ENCODE measurements around the gene ANKRD55.
A peak's percentile ranks its signal among the peaks of the same experiment; 100 is the strongest.
"Not testable (repeated sequence)": the region's sequence is repeated elsewhere in the genome, so short reads cannot be mapped to it uniquely, and the experiment has no call there.

ANKRD55 gene

DNA sequence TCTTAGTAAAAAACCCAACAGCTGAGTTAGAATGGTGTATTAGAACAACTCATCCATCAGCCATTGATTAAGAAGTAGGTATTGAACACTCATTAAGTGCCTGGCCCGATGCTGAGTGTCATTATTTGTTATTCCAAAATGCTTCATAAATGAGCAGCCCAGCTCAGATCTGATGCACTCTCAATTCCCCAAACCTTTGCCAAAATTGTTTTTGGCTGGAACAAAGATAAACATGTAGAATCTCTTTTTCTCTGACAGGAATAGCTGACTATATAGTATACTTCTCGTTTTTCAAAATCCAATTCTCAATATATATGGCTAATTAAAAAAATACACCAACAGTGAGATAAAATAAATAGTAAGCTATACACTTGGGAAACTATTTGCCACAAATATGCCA is 20.0 kb upstream of the ANKRD55 start:
- no peak for DNase-seq (ENCODE audit: low read depth in 2 of 2)

DNA sequence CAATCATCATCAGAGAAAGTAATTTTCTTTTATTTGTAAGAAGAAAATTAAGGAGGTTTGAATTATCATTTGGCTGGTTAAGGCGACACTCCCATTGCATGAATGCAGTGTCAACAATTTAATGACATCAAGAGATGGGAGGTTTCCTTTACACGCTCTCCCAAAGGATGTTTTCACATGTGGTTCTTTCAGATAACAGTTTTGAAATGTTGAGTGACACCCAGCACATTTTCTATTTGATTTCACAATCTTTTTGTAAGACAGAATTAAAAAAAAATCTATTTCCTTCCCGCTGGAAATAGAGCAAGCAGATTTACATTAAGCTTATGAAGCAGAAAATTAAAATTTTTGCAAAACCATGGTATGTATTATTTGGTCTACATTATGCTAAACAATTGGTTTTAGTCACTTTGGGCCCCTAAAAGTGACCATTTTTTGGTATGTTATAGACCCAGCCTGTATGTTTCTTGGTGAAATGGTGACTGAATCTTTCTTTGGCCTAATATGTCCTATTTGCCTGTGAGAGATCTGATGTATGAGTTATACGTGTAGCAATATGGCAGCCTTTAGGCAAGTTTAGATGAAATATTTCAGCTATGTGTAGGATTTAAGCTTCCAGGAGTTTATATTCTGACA is 18.9 kb upstream of the ANKRD55 start:
- DNase-seq (ENCODE audit: low read depth in 2 of 2) = no peak

DNA sequence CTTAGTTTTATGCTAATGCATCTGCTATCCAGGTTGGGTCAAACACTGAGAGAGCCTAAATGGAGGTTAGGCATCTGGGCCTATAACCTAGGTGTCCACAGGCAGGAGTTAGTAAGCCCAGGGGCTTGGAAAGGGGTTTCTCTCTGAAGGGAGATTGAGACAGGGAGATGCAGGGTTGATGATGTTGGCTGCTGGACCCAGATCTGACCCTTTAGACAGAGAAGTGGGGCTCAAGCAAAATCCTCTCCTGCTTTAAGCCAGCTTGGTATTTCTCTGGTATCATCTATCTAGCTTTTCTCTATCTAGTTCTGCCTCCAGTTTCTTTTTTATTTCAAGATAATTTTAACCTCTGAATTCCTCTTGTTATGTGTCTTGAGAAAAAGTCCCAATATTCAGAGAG is 18.3 kb upstream of the ANKRD55 start:
- DNase-seq (ENCODE audit: low read depth in 2 of 2) = no peak

DNA sequence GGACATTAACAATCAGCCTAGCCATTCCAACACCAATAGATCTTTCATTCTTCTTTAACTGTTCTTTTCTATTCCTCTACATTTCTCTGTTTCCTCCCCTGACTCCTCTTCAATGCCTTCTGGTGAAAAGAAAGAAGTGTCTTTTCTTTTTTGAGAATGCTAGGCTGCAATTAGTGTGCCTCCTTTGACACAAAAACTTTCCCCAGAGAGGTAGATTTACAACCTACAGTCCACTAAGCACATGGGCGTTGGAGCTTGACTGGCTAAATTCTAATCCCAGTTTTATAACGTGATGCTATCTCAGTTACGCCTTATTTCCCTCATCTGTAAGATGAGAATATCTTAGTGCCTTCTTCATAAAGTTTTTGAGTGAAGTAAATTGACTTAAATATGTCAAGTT is 16.9 kb upstream of the ANKRD55 start:
- DNase-seq (ENCODE audit: low read depth in 2 of 2) = no peak

DNA sequence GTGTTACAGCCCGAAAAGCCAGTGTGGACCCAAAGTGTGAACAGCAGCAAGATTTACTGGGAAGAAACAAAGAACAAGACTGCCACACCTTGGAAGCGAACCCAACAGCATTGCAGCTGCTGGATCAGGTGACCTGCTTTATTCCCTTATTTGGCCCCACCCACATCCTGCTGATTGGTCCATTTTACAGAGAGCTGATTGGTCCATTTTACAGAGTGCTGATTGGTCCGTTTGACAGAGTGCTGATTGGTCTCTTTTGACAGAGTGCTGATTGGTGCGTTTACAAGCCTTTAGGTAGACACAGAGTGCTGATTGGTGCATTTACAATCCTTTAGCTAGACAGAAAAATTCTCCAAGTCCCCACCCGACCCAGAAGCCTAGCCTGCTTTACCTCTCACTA is 16.0 kb upstream of the ANKRD55 start:
- not testable (repeated sequence) for DNase-seq (ENCODE audit: low read depth in 2 of 2)

DNA sequence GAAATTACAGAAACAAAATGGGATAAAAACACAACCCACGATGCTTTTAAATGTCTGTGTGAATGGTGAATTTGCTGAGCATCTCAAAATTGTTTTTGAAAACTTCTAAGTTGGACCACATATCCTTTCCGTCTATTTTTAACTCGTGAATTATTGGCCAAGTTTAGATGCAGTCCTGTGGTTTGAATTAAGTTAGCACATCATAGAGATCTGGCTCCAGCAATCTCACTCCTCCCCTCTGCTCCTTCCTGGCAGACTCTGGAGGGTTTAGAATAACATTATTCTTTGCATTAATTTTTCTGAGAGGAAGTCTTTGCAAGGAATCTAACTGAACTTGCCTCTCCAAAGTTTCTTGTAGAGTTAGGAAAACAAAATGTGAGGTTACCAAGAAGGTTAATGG is 14.5 kb upstream of the ANKRD55 start:
- DNase-seq (ENCODE audit: low read depth in 2 of 2) = peak; percentile 47 to 53

DNA sequence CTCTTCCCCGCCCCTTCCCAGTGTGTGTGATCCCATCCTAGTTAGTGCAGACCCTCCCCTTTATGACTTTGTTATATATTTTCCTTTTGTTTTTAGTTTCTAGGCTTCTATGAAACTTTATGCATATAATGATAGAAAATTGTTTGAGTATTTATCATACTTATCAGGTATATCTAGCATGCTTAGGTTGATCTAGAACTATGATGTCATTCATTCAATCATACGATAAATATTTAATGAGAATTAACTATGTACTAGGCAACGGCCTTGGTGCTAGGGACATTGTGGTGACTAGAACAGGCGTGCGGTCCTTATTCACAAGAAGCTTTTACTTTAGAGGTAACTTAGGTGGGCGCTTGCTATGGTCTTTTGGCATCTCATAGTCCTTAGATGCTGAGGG is 13.6 kb upstream of the ANKRD55 start:
- DNase-seq (ENCODE audit: low read depth in 2 of 2) = no peak

DNA sequence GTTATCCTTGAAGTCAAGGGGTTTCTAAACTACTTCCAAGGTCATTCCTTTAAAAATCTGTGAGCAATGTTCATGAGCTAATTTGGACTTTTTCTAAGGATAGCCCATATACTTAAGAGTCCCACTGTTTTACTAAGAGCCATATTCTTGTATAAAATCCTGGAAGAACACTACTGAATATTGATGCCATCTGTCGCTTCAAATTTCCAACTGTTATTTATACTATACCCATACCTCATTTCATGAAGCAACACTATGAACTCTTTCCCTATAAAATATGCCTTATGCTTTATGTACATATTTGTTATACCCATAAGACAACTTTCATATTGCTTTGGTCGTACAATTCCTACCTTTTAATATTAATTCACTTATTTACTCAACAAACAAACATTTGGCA is 12.4 kb upstream of the ANKRD55 start:
- DNase-seq (ENCODE audit: low read depth in 2 of 2) = no peak

DNA sequence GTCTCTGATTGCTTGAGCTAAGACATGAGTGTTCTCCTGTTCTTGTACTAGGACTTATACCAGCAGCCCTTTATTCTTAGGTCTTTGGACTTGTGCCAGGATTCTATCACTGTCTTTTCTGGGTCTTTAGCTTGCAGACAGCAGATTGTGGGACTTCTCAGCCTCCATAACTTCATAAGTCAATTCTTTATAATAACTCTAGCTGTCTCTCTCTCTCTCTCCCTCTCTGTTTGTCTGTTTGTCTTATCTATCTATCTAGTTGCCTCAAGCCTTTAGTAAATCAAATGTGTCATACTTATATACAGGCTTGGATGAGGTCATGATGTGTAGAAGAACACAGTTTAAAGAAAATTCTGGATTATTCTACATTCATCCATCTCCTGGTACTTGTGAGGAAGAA is 11.5 kb upstream of the ANKRD55 start:
- no peak for DNase-seq (ENCODE audit: low read depth in 2 of 2)

DNA sequence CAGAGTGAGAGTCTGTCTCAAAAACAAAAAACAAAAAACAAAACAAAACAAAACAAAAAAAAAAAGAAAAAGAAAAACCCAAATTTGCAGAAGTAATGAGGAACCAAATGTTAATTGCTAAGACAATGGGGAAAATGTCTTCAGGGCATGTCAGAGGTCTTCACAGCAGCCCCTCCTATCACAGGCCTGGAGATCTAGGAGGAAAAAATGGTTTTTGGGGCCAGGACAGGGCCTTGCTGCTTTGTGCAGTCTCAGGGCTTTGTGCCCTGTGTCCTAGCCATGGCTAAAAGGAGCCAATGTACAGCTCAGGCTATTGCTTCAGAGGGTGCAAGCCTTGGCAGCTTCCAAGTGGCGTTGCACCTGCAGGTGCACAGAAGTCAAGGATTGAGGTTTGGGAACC is 9.1 kb upstream of the ANKRD55 start:
- DNase-seq (ENCODE audit: low read depth in 2 of 2) = not testable (repeated sequence)

DNA sequence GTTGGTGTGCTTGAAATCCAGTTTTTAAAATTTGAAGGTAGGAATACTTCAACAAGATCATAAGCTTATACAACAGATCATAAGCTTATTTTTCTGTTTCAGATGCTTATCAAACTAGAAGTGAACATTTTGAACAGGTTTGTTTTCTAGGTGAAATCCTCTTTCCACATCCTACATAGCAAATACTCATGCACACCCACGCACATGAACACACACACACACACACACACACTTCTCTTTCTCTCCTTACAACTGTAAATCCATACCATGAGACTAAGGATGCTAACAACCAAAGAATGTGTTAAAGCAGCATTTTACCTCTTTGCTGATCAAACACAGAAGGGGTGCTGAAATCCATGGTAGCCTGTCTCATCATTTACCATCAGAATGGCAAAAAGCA is 592 bp downstream of the ANKRD55 start:
- DNase-seq (ENCODE audit: low read depth in 2 of 2) = no peak

DNA sequence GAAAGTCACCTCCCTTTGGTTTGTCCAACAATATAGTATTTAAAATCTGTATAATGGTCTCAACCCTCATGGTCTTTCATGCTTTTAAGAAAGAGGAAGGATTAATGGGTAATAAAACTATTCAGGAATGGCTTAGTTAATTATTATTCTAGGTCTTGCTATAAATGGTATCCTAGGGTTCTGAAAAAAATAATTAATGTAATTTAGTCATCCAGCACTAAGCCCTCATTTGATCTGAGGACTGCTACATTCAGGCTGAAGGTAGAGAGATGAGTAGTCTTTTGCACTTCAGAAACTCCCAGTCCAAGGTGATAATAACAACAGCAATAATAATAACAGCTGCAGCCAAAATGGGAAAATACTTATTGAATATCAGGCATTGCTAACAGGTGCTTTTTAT is 2.6 kb downstream of the ANKRD55 start:
- no peak for DNase-seq (ENCODE audit: low read depth in 2 of 2)

DNA sequence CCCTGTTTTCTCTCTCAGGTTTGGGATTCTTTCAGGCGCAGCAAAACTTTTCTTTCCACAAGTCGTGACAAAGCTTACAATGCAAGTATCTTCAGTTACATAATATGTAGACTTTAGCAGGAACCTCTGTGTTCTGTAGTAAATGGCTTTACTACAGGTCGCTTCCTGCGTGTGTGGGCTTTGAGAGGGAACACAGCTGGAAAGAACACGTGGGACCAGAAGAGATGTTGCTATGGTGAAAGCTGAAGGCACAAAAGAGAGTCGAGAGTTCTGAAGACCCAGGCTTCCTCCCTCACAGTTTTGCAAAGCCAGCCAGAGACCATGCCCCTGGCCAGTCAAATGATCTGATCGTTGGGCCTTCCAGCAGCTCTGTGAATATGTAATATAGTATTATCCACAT is 4.0 kb downstream of the ANKRD55 start:
- no peak for DNase-seq (ENCODE audit: low read depth in 2 of 2)

DNA sequence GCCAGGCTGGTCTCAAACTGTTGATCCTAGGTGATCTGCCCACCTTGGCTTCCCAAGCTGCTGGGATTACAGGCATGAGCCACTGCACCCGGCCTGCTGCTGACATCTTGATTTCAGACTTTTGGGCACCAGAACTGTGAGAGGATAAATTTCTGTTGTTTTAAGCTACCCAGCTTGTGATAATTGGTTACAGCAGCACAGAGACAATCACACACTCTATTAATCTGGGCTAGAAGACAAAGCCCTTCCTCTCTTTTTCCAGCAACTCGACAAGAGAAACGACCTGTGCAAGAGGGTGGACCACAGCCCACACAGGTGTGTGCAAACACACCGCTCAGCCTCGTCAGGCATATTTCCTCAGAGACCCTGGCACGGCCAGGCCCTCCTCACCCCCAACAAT is 4.5 kb downstream of the ANKRD55 start:
- DNase-seq (ENCODE audit: low read depth in 2 of 2) = no peak

DNA sequence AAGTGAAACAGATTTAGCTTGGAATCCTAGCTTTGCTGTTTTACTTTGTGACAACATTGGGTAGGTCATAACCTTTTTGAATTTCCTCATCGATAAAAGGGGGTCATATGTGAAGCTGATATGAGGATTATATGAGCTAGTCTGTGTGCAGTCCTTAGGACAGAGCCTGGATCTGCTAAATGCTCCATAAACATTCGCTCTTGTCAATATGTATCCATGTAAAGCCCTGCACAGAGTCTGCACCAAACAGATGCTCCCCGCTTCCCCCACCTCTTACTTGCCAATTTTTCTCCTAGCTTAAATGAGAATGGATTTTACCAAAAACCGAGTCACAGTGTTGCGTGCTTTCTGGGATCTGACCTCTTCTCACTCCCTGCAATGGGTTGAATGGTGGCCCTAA is 5.4 kb downstream of the ANKRD55 start:
- DNase-seq (ENCODE audit: low read depth in 2 of 2) = no peak

DNA sequence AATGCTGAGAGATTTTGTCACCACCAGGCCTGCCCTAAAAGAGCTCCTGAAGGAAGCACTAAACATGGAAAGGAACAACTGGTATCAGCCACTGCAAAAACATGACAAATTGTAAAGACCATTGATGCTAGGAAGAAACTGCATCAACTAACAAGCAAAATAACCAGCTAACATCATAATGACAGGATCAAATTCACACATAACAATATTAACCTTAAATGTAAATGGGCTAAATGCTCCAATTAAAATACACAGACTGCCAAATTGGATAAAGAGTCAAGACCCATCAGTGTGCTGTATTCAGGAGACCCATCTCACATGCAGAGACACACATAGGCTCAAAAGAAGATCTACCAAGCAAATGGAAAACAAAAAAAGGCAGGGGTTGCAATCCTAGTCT is 9.8 kb downstream of the ANKRD55 start:
- not testable (repeated sequence) for DNase-seq (ENCODE audit: low read depth in 2 of 2)

DNA sequence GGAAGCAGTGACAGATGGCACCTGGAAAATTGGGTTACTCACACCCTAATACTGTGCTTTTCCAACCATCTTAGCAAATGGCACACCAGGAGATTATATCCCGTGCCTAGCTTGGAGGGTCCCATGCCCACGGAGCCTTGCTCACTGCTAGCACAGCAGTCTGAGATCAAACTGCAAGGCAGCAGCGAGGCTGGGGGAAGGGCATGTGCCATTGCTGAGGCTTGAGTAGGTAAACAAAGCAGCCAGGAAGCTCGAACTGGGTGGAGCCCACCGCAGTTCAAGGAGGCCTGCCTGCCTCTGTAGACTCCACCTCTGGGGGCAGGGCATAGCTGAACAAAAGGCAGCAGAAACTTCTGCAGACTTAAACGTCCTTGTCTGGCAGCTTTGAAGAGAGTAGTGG is 11.5 kb downstream of the ANKRD55 start:
- not testable (repeated sequence) for DNase-seq (ENCODE audit: low read depth in 2 of 2)

DNA sequence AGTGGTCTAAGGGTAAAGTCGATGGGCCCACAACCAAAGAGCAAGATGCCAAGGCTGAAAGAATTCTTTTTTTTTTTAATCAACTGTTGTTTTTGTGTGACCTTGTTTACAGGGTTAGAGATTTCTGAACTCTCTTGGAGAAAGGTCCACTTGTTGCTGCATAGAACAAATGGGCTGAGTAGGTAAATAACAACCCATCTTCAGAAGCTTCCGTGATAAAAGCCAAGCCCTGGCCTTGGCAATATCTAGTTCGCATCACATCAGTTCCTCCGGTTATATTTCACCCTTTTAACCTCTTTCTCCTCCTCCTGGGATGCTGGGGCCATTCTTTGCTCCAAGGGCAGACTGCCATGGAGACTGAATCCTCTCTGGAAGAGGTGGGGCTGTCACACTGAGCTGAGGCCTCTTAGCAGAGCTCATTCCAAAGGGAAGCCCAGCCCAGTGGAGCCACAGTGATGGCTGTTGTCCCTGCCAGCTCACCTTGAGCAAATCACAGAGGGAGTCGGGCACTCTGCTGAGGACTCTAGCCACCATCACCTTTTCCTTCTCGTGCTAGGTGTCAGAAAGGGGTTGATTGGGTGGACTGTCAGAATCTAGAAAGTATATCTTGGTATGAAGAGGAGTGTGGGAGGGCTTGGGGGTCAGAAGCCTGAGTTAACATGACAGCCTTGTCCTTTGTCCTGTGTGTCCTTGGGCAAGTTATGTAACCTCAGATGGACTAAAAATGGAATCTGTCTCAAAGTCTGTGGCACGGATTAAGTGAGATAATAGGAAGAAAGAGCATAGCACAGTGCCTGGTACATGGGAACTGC is 17.9 kb downstream of the ANKRD55 start:
- no peak for DNase-seq (ENCODE audit: low read depth in 2 of 2)

DNA sequence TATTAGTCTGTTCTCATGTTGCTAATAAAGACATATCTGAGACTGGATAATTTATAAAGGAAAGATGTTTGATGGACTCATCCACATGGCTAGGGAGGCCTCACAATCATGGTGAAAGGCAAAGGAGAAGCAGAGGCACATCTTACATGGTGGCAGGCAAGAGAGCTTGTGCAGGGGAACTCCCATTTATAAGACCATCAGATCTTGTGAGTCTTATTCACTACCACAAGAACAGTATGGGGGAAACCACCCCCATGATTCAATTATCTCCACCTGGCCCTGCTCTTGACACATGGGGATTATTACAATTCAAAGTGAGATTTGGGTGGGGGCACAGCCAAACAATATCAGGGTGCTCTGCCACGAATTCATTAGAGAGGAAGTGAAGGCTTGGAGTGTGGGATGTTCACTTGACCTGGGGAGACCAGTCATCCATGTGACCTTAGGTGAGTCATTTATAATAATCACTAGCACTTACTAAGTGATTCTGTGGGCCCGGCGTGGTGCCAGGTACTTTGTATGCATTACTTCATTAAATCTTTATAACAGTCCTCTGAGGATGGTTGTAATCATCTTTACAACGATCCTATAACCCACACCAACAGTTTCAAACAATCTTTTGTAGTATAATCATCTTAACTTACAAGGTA is 19.1 kb downstream of the ANKRD55 start:
- DNase-seq (ENCODE audit: low read depth in 2 of 2) = not testable (repeated sequence)

DNA sequence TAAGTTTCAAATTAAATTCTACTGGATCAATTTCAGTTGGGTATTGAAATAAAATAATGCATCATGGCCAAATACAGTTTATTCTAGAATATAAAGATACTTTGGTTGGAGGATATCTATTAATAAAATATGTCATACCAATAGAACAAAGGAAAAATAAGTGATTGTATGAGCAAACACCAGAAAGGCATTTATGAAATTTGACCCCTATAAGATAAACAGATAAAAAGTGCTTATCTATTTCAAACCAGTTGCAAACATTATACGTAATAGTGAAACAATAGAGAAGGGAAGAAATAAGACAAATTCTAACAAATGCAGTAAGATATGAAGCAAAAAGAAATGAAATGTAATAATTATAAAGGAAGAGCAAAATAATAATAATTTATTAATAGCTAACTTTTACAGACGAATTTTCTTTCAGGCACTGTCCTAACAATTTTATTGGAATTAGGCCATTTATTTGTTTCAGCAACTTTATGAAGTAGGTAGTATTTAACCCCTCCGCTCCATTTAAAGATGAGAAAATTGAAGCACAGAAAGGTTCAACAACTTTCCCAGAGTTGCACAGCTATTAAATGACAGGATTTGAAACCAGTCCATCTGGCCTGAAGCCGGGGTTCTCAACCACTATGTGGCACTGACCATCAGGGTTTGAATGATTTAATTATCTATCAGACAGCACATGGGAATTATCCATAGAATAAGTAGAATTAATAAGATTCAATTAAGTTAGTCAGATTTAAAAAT is 20.8 kb downstream of the ANKRD55 start:
- DNase-seq (ENCODE audit: low read depth in 2 of 2) = no peak

DNA sequence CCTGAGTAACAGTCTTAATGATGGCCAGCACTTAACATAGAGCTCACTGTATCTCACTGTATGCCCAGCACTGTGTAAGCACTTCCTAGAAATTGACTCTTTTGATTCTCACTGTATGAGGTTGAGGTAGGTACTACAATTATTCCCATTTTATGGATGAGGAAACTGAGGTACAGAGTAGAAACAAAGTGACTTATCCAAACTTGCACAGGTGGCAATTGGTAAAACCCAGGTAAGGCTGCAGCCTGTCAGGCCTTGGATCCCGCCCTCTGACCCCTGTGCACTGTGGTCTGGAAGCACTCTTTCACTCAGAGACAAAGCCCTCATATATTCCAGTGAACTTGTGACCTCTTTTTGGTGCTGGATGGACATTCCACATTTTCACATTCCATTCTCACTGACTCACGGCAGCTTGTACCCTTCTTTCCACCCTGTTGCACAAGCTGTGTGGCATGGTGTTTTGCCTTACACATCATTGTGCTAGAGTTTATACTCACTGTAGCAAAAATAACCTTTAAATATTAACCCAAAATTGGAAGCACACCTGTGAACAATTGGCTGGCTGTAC is 21.7 kb downstream of the ANKRD55 start:
- peak; percentile 49 to 53 for DNase-seq (ENCODE audit: low read depth in 2 of 2)

DNA sequence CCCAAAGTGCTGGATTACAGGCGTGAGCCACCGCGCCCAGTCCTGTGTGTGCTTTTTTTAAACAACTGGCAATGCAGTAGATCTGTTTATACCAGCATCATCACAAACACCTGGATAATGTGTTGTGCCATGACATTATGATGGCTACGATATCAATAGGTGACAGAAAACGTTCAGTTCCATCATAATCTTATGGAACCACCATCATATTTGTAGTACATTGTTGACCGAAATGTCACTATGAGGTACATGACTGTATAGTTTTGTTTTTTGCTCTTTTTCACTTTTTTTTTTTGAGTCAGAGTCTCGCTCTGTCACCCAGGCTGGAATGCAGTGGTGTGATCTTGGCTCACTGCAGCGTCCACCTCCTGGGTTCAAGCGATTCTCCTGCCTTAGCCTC is 24.4 kb downstream of the ANKRD55 start:
- no peak for DNase-seq (ENCODE audit: low read depth in 2 of 2)

Measured in fibroblast of skin of left quadriceps (primary cell).